Suprapubic skin (tissue), 4 donors: Measurements from ENCODE around the gene C10orf105.

Source experiments
- EP300 ChIP-seq: sonication (generic); formaldehyde crosslinking; IDR thresholded peaks from one replicate; pipeline ENCODE4 v1.6.1; 2017; ENCODE audit warnings: antibody characterized with exemption
- POLR2A ChIP-seq, 2 donors: fragments of 450-650 bp; IDR thresholded peaks; one replicate each; pipeline ENCODE4 v1.6.1; 2017; ENCODE audit warnings: antibody characterized with exemption in 2 of 2, mild to moderate bottlenecking in 2 of 2, moderate library complexity in 2 of 2
- POLR2AphosphoS5 ChIP-seq, 3 donors: sonication (generic); formaldehyde crosslinking; IDR thresholded peaks; one replicate each; pipeline ENCODE4 v1.6.1; 2017; ENCODE audit warnings: antibody characterized with exemption in 3 of 3
- TF ChIP-seq, protein P1 (sequence below), 2 donors: fragments of 200-600 bp in 1 of 2; fragments of 450-650 bp in 1 of 2; sonication (generic) in 1 of 2; IDR thresholded peaks; one replicate each; pipeline ENCODE4 v1.5.1; 2016 to 2019; ENCODE audit warnings: antibody characterized with exemption in 2 of 2, mild to moderate bottlenecking in 1 of 2, moderate library complexity in 1 of 2

DNA sequence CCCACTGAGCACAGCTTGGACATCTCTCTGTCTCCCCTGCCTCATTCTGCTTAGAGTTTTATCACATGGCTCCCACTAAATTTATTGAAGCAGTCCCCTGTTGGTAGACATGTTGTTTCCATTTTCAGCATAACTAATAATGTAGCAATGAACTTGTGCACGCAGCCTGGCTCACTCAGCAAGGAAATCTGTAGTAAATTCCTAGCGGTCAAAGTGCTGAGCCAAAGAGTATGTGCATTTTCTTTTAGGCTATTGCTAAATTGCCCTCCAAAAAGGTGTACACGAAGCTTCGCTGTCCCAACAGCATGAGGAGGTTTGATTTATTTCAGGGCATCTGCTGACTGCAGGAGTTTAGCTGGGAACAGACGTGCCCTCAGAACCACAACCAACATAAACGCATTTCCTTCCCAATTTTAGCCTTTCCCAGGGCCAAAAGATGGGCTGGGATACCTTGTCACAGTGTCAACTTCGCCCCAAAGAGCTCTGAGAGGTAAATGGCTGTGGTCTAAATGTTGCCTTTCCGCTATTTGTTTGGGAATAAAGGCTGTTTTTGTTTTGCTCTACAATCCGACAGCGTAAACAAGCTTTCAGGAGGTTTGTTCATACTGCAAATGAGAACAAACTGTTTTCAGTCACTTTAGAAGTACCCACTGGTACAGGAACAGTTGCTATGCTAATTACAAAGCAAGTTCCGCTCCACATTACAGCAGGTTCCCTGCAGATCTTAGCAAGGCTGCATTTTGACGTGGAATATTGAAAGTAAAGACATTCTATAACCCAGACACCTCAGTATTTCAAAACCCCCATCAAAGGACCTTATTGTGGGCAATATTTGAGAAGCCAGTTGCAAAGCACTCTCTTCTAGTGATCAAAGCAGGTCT lies 37.0 kb upstream of the C10orf105 start:
- TF ChIP-seq POLR2AphosphoS5 (IDR thresholded peaks at IDR 0.05) (no peak), POLR2A (IDR thresholded peaks at IDR 0.05) (no peak), EP300 (no peak)
- TF ChIP-seq, protein P1, sequence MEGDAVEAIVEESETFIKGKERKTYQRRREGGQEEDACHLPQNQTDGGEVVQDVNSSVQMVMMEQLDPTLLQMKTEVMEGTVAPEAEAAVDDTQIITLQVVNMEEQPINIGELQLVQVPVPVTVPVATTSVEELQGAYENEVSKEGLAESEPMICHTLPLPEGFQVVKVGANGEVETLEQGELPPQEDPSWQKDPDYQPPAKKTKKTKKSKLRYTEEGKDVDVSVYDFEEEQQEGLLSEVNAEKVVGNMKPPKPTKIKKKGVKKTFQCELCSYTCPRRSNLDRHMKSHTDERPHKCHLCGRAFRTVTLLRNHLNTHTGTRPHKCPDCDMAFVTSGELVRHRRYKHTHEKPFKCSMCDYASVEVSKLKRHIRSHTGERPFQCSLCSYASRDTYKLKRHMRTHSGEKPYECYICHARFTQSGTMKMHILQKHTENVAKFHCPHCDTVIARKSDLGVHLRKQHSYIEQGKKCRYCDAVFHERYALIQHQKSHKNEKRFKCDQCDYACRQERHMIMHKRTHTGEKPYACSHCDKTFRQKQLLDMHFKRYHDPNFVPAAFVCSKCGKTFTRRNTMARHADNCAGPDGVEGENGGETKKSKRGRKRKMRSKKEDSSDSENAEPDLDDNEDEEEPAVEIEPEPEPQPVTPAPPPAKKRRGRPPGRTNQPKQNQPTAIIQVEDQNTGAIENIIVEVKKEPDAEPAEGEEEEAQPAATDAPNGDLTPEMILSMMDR (IDR thresholded peaks at IDR 0.05) = no peak
